Fibroblast of lung (primary cell): ENCODE results near the gene HASPIN.

Source experiments
- CTCF ChIP-seq, 2 donors: IDR thresholded peaks in 1 of 2; conservative IDR thresholded peaks in 1 of 2; 1 replicate in 1 of 2; 2 replicates in 1 of 2; pipeline ENCODE4 v1.5.1; 2011 to 2012; ENCODE audit warnings: low read length in 2 of 2, control low read depth in 1 of 2, inconsistent platforms in 1 of 2, low read depth in 1 of 2, mild to moderate bottlenecking in 1 of 2
- EZH2 ChIP-seq: IDR thresholded peaks from 2 replicates; pipeline ENCODE4 v1.5.1; 2012; ENCODE audit warnings: low read length, control low read depth, mild to moderate bottlenecking; ENCODE audit errors: missing control alignments

DNA sequence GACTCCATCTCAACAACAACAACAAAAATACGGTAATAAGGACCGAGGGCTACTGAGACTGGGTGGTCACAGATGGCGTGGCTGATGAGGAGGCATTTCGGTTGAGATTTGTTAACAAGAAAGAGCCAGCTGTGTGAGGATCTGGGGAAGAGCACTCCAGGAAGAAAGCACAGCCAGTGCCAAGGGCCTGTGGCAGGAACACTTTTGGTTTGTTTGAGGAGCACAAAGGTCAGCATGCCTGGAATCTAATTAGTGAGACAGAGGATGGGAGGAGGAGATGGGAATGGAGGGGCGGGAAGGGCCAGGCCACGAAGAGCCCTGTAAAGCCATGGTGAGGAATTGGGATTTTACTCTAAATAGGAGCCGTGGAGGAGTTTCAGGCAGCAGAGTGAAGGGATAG, 24.9 kb downstream of the HASPIN start:
- TF ChIP-seq CTCF (conservative IDR thresholded peaks at IDR 0.05 in 1 of 2, IDR thresholded peaks at IDR 0.05 in 1 of 2; ENCODE audit: low read depth in 1 of 2, low read length in 2 of 2) (no peak), EZH2 (no peak)
